K562 (cell line): ENCODE data around the gene EFS. TPM values are rescaled to one million over a fixed set of nuclear protein-coding genes. Genes with fewer than 3 reads are reported as not detected.

Experiments used
- ATAC-seq: fragments of 200-7000 bp; cut with Tn5 transposase; 3 replicates; pipeline ENCODE4 v1.9.1; 2020; ENCODE audit warnings: moderate library complexity
- BruUV-seq: library from RNA; stranded (reverse); fragments of 400-500 nt; replicated peaks from 2 replicates; lab custom pipeline; 2021; lab: Mats Ljungman, UMichigan
- CTCF ChIA-PET: fragments of 300-600 bp; formaldehyde crosslinking; extraction: SDS; loops from one replicate; lab custom pipeline; 2021; ENCODE audit warnings: low intra/inter-chr PET ratio; lab: Yijun Ruan, JAX
- POLR2A ChIA-PET: fragments of 300-600, 350-650 bp; sonication (Branson Sonifier 250); formaldehyde crosslinking; extraction: SDS; loops from one replicate; lab custom pipeline; 2021; ENCODE audit warnings: antibody characterized with exemption, inconsistent platforms; lab: Yijun Ruan, JAX
- DNase-seq, 4 experiments: peaks; one replicate each; pipeline versions ENCODE4 v3.0.0 to v3.0.0-alpha.2; 2011 to 2018; ENCODE audit warnings: low spot score in 3 of 4, mixed read lengths in 3 of 4; ENCODE audit errors: extremely low read depth in 1 of 4
- FAIRE-seq: peaks from 2 replicates; lab custom pipeline; 2011; peaks lifted over from hg19 to GRCh38; lab: Jason Lieb, UNC
- H2AFZ ChIP-seq: 2 replicates; pipeline ENCODE4 v1.6.0; 2011; ENCODE audit warnings: low read depth, low read length, control low read depth, inconsistent platforms
- H3K27ac ChIP-seq: fragments of 200-600 bp; 3 replicates; pipeline ENCODE4 v1.8.0; 2011; ENCODE audit warnings: low read depth, mild to moderate bottlenecking, control low read depth, inconsistent platforms, low read length, moderate library complexity, mixed read lengths; ENCODE audit errors: extremely low read depth
- H3K27me3 ChIP-seq, 2 experiments: fragments of 300-600 bp in 1 of 2; 2 replicates in 1 of 2; 3 replicates in 1 of 2; pipeline versions ENCODE4 v1.6.0 to v1.8.0; 2011; ENCODE audit warnings: inconsistent platforms in 2 of 2, low read length in 2 of 2, mild to moderate bottlenecking in 1 of 2, mixed read lengths in 1 of 2, moderate library complexity in 1 of 2; ENCODE audit not compliant: control insufficient read depth in 2 of 2, insufficient read depth in 2 of 2
- H3K36me3 ChIP-seq: fragments of 300-600 bp; 3 replicates; pipeline ENCODE4 v1.8.0; 2011; ENCODE audit warnings: mild to moderate bottlenecking, low read length, inconsistent platforms; ENCODE audit not compliant: control insufficient read depth, insufficient read depth
- H3K4me1 ChIP-seq, 2 experiments: fragments of 200-600 bp in 1 of 2; replicated peaks in 1 of 2; 2 replicates in 1 of 2; 3 replicates in 1 of 2; pipeline versions ENCODE4 v1.5.1 to v1.8.0; 2011; ENCODE audit warnings: inconsistent platforms in 2 of 2, low read length in 2 of 2, mild to moderate bottlenecking in 1 of 2, mixed read lengths in 1 of 2, moderate library complexity in 1 of 2; ENCODE audit not compliant: control insufficient read depth in 2 of 2, insufficient read depth in 2 of 2
- H3K4me2 ChIP-seq: 2 replicates; pipeline ENCODE4 v1.6.1; 2011; ENCODE audit warnings: low read length, control low read depth, inconsistent platforms, mixed read lengths; ENCODE audit not compliant: insufficient read depth
- H3K4me3 ChIP-seq: fragments of 200-600 bp; sonication (generic), shearing (Covaris generic); 2 replicates; pipeline ENCODE4 v1.5.1; 2016; ENCODE audit warnings: control low read depth, inconsistent platforms
- H3K79me2 ChIP-seq: fragments of 200-600 bp; 3 replicates; pipeline ENCODE4 v1.8.0; 2011; ENCODE audit warnings: low read length, inconsistent platforms; ENCODE audit not compliant: control insufficient read depth, insufficient read depth
- H3K9ac ChIP-seq, 2 experiments: 2 replicates each; pipeline versions ENCODE4 v1.6.0 to v1.6.1; 2011; ENCODE audit warnings: low read depth in 2 of 2, low read length in 2 of 2, control low read depth in 1 of 2, inconsistent platforms in 1 of 2, mild to moderate bottlenecking in 1 of 2, mixed read lengths in 1 of 2; ENCODE audit not compliant: insufficient read depth in 1 of 2
- H3K9me1 ChIP-seq: one replicate; pipeline ENCODE4 v1.6.0; 2011; ENCODE audit warnings: inconsistent platforms, mild to moderate bottlenecking, low read length, moderate library complexity; ENCODE audit not compliant: control insufficient read depth, insufficient read depth
- H3K9me3 ChIP-seq: replicated peaks from 2 replicates; pipeline ENCODE4 v1.5.1; 2011; ENCODE audit warnings: low read depth, low read length, inconsistent platforms; ENCODE audit not compliant: control insufficient read depth, insufficient read depth
- H4K20me1 ChIP-seq: replicated peaks from 2 replicates; pipeline ENCODE4 v1.6.1; 2011; ENCODE audit warnings: low read length, inconsistent platforms, mixed read lengths; ENCODE audit not compliant: control insufficient read depth, insufficient read depth
- FOSL1 ChIP-seq: fragments of 200-800 bp; sonication (Bioruptor generic); conservative IDR thresholded peaks from 2 replicates; pipeline ENCODE4 v1.6.1; 2016; ENCODE audit warnings: missing genetic modification characterization, missing compliant biosample characterization
- JUND ChIP-seq, 2 experiments: IDR thresholded peaks; 2 replicates in 1 of 2; 3 replicates in 1 of 2; pipeline ENCODE4 v1.6.1; 2011; ENCODE audit warnings: borderline replicate concordance in 2 of 2, low read depth in 2 of 2, low read length in 2 of 2, improper control_type of control experiment in 1 of 2, missing biosample characterization in 1 of 2, missing genetic modification characterization in 1 of 2, missing genetic modification reagents in 1 of 2
- STAG1 ChIP-seq: sonication (generic); formaldehyde crosslinking; IDR thresholded peaks from 2 replicates; pipeline ENCODE4 v1.5.0; 2020; ENCODE audit warnings: missing genetic modification reagents, borderline replicate concordance
- STAT5A ChIP-seq: IDR thresholded peaks from 2 replicates; pipeline ENCODE4 v1.6.1; 2012; ENCODE audit warnings: low read length, inconsistent platforms, borderline replicate concordance
- WGBS: fragments of 100-300 bp; shearing (Covaris generic); methylation state at CpG from one replicate; pipeline ENCODE4 v1.1.6; 2016; ENCODE audit warnings: low coverage, mixed read lengths; ENCODE audit not compliant: insufficient coverage; ENCODE audit errors: missing lambda C conversion rate; 5-methylcytosine and 5-hydroxymethylcytosine counted together
- in situ Hi-C: fragments of 300-500 bp; cut with MboI; formaldehyde crosslinking; loops from 4 replicates; pipeline ENCODE4 v1.15.0; 2018; ENCODE audit warnings: inconsistent platforms, mixed read lengths
- intact Hi-C: fragments of 100-400 bp; cut with micrococcal nuclease; formaldehyde crosslinking; loops from 2 replicates; pipeline ENCODE4 v1.14.2; 2022
- polyA plus RNA-seq, 8 experiments: library from polyadenylated mRNA; depleted of rRNA in 4 of 8; stranded (reverse) in 5 of 8; unstranded in 3 of 8; fragments of >200 nt; fragmentation: Nextera tagmentation in 2 of 8; fragmentation: Illumina TruSeq in 1 of 8; extraction: Ambion mirVana in 2 of 8; extraction: Trizol in 1 of 8; gene quantifications; 2 replicates each; pipeline versions ENCODE4 v1.2.1 to v1.2.3, GENCODE V29; 2011 to 2014; ENCODE audit warnings: inconsistent platforms in 1 of 8, missing spikeins in 1 of 8
- total RNA-seq, 7 experiments: library from RNA; depleted of rRNA in 6 of 7; stranded (reverse); fragments of >200 nt in 6 of 7; fragmentation: Illumina TruSeq in 2 of 7; extraction: Trizol in 2 of 7; gene quantifications; 2 replicates each; pipeline versions ENCODE4 v1.2.1 to v1.2.3, GENCODE V29; 2011 to 2021; ENCODE audit warnings: low replicate concordance in 1 of 7
- TF ChIP-seq, protein P1 (sequence below): sonication (generic); formaldehyde crosslinking; IDR thresholded peaks from 2 replicates; pipeline ENCODE4 v1.9.0; 2022; ENCODE audit warnings: mild to moderate bottlenecking, missing genetic modification reagents

The EFS gene
- total and polyA plus RNA-seq, 9 of the 15 experiments (the other 6 are each of a cell fraction or from before 2014, with no cell fraction given) = 0.01 to 0.03 TPM; not detected in 7

DNA sequence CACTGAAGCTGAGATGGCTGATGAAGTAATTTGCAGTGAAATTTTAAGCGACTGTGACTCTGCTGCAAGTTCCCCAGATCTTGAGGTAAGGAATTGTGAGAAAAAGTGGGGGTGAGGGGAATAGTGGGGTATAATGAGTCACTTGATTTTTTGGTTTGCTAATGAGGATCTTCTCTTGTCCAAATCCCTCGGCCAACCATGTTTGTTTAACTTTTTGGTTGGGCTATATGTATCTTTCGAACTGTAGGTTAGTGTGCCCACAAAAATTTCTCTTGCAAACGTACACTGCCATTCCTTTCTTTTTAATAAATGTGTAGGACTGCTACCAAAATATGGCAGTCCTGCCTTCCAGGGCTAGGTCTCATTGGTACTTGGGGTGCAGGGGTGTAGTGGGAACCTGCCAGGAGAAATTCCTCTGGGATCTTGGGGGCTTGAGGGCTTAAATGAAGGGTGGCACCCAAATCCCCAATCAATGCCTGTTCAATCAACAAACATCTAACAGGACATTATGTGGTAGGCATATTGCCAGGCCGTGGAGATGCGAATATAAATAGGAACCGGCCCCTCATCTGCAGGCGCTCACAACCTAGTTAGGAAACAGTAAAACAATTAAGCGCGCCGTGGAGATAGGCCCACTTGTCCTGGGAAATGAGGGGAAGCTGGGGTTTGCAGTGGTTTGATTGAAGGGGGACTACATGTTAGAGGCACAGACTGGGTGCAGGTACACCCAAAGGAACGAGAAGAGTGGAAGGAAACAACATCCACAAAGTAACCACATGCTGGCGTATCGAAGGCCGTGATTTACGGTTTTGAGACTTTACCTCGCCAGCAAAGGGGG is 45.0 kb downstream of the EFS start (continued):
- TF ChIP-seq, protein P1, sequence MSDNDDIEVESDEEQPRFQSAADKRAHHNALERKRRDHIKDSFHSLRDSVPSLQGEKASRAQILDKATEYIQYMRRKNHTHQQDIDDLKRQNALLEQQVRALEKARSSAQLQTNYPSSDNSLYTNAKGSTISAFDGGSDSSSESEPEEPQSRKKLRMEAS = peak; percentile 30; the same call in 1 of the 2 replicates

DNA sequence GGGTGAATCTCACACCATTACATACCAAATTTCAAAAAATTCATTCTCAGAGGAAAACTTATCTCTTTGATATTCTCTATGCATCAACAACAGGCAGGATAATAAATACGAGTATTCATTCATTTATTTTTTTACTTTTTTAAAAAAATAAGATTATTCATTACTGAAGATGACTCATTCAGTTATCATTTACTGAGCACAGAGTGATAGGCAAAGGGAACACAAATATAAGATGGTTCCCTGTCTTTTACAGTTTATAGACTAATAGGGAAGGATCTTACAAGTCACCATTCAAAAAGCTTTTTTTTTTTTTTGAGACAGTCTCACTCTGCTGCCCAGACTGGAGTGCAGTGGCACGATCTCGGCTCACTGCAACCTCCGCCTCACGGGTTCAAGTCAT is 48.7 kb downstream of the EFS start:
- no peak for ATAC-seq
- H3K36me3 ChIP-seq = peaks cover 32% of the 10 kb centered on the region
- 81% methylated on average over 5 of the region's 5 CpGs for WGBS
- ChIA-PET CTCF (no interaction called here), POLR2A (interaction anchor here (0.6 to 2.8 kb wide), 3 partner anchors 10 to 225 kb away, joined by 4 to 13 read pairs (median 6); partner anchors contain the start of genes BCL2L2 and PPP1R3E)
- H3K9me3 ChIP-seq = no peaks in the 10 kb centered on the region
- no peak overlapping the region for H3K4me2 ChIP-seq
- H2AFZ ChIP-seq = no peak overlapping the region
- FAIRE-seq = no peak
- no peak overlapping the region for H3K27ac ChIP-seq
- no peak overlapping the region for H3K9ac ChIP-seq
- H3K4me1 ChIP-seq = peaks cover 7 to 9% of the 10 kb centered on the region in 2 experiments; a peak in 3 of 5 replicates
- no TSS peak for BruUV-seq
- no peaks in the 10 kb centered on the region for H4K20me1 ChIP-seq
- TF ChIP-seq STAT5A = no peak
- TF ChIP-seq JUND (IDR thresholded peaks at IDR 0.05; ENCODE audit: borderline replicate concordance, low read depth, low read length) = peak; percentile 12; the same call in 1 of the 2 replicates
- no peak for TF ChIP-seq JUND (tag; IDR thresholded peaks at IDR 0.05; ENCODE audit: borderline replicate concordance, low read depth, low read length)
- peak; percentile 36; the same call in 1 of the 2 replicates for TF ChIP-seq FOSL1 (tag)
- TF ChIP-seq STAG1 (CRISPR knock-in tag) = no peak
- no peaks in the 10 kb centered on the region for H3K27me3 ChIP-seq
- no peak for DNase-seq
- H3K9me1 ChIP-seq = no peaks in the 10 kb centered on the region
- intact Hi-C loops = no loop called here
- in situ Hi-C loops = no loop called here
- H3K4me3 ChIP-seq = no peak overlapping the region
- 0 out of 3 replicates have a peak, but pooled peaks cover 4% of the 10 kb centered on the region for H3K79me2 ChIP-seq
